GM12878 (cell line): ENCODE measurements around the gene C8G.

Source experiments
- CTCF ChIP-seq, 3 experiments: IDR thresholded peaks in 2 of 3; conservative IDR thresholded peaks in 1 of 3; 2 replicates each; pipeline ENCODE4 v1.5.1; 2011; ENCODE audit warnings: low read depth in 3 of 3, low read length in 3 of 3, mild to moderate bottlenecking in 3 of 3, control low read depth in 2 of 3, moderate library complexity in 2 of 3, inconsistent platforms in 1 of 3, mixed read lengths in 1 of 3; ENCODE audit not compliant: control insufficient read depth in 2 of 3, insufficient read depth in 1 of 3; ENCODE audit errors: extremely low read depth in 1 of 3
- E2F8 ChIP-seq: fragments of 450-650 bp; IDR thresholded peaks from 2 replicates; pipeline ENCODE4 v1.6.1; 2018; ENCODE audit warnings: mild to moderate bottlenecking, low read depth, moderate library complexity; ENCODE audit not compliant: partially characterized antibody
- ELK1 ChIP-seq: IDR thresholded peaks from 2 replicates; pipeline ENCODE4 v1.6.1; 2012; ENCODE audit warnings: low read depth, low read length, improper control_type of control experiment
- KDM1A ChIP-seq: fragments of 200-600 bp; sonication (generic); IDR thresholded peaks from 2 replicates; pipeline ENCODE4 v1.6.1; 2016; ENCODE audit warnings: borderline replicate concordance
- NR2F1 ChIP-seq: fragments of 450-650 bp; conservative IDR thresholded peaks from 2 replicates; pipeline ENCODE4 v1.6.1; 2017; ENCODE audit warnings: mild to moderate bottlenecking
- POLR2A ChIP-seq: IDR thresholded peaks from 2 replicates; pipeline ENCODE4 v1.6.1; 2011; ENCODE audit warnings: low read depth, mild to moderate bottlenecking, low read length
- RAD21 ChIP-seq: IDR thresholded peaks from 2 replicates; pipeline ENCODE4 v1.6.1; 2011; ENCODE audit warnings: mild to moderate bottlenecking, low read depth, low read length, moderate library complexity; ENCODE audit not compliant: insufficient read depth
- TARDBP ChIP-seq: IDR thresholded peaks from 2 replicates; pipeline ENCODE4 v1.6.1; 2016; ENCODE audit warnings: borderline replicate concordance
- ZNF24 ChIP-seq: fragments of 450-650 bp; IDR thresholded peaks from 2 replicates; pipeline ENCODE4 v1.6.1; 2017; ENCODE audit warnings: antibody characterized with exemption, mild to moderate bottlenecking

GRCh38 chr9:136984464-136985026 is 39.5 kb downstream of the C8G start:
- TF ChIP-seq POLR2A (no peak), E2F8 (no peak), NR2F1 (no peak), KDM1A (no peak), RAD21 (no peak), CTCF (IDR thresholded peaks at IDR 0.05 in 2 of 3, conservative IDR thresholded peaks at IDR 0.05 in 1 of 3; ENCODE audit: control insufficient read depth in 2 of 3, extremely low read depth in 1 of 3, insufficient read depth in 1 of 3, low read depth in 3 of 3, low read length in 3 of 3) (no peak), ELK1 (no peak), ZNF24 (no peak), TARDBP (no peak)
